Sigmoid colon (tissue), 4 donors: ENCODE data around the gene ADCY7.

ENCODE experiments used
- EP300 ChIP-seq, 4 donors: sonication (generic); formaldehyde crosslinking; IDR thresholded peaks; one replicate each; pipeline ENCODE4 v1.6.1; 2017; ENCODE audit warnings: antibody characterized with exemption in 4 of 4
- POLR2A ChIP-seq, 2 donors: fragments of 450-650 bp; IDR thresholded peaks; one replicate each; pipeline ENCODE4 v1.6.1; 2016; ENCODE audit warnings: antibody characterized with exemption in 2 of 2, mild to moderate bottlenecking in 2 of 2, moderate library complexity in 2 of 2
- POLR2AphosphoS5 ChIP-seq, 4 donors: sonication (generic); formaldehyde crosslinking; IDR thresholded peaks; one replicate each; pipeline ENCODE4 v1.6.1; 2017; ENCODE audit warnings: antibody characterized with exemption in 4 of 4
- TF ChIP-seq, protein P1 (sequence below), 4 experiments: fragments of 450-650 bp in 3 of 4; fragments of 200-600 bp in 1 of 4; IDR thresholded peaks; one replicate each; pipeline ENCODE4 v1.5.1; 2016 to 2019; ENCODE audit warnings: antibody characterized with exemption in 4 of 4, mild to moderate bottlenecking in 3 of 4, moderate library complexity in 2 of 4

DNA sequence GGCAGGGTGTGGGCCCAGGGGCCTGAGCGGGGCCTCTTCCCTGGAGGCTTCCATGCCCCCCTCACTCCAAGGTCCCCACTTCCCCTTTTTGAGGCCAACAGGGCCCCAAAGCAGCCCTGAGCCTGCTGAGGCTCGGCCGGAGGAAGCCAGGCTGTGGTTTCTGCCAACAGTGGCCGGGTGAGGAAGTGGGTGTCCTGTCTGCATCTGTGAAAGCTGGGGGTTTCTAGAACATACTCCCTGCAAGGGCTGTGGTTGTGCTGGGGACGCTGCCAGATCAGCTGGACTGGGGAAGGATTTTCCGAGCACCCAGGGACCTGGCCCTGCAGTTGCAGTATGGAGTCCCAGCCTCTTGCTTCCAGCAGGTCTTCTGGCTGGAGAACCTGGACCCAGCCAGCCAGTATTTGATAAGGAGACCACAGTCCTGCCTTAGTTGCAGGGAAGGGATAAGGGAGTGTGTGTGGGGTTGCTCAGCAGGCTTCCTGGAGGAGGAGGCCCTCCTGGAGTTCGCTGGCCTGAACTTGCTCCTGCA lies 15.7 kb downstream of the ADCY7 start:
- TF ChIP-seq, protein P1, sequence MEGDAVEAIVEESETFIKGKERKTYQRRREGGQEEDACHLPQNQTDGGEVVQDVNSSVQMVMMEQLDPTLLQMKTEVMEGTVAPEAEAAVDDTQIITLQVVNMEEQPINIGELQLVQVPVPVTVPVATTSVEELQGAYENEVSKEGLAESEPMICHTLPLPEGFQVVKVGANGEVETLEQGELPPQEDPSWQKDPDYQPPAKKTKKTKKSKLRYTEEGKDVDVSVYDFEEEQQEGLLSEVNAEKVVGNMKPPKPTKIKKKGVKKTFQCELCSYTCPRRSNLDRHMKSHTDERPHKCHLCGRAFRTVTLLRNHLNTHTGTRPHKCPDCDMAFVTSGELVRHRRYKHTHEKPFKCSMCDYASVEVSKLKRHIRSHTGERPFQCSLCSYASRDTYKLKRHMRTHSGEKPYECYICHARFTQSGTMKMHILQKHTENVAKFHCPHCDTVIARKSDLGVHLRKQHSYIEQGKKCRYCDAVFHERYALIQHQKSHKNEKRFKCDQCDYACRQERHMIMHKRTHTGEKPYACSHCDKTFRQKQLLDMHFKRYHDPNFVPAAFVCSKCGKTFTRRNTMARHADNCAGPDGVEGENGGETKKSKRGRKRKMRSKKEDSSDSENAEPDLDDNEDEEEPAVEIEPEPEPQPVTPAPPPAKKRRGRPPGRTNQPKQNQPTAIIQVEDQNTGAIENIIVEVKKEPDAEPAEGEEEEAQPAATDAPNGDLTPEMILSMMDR (IDR thresholded peaks at IDR 0.05) = no peak
- TF ChIP-seq POLR2AphosphoS5 (IDR thresholded peaks at IDR 0.05) (peak in 1 of 4 donors; percentile 15), EP300 (IDR thresholded peaks at IDR 0.05) (no peak), POLR2A (IDR thresholded peaks at IDR 0.05) (no peak)
